Panc1 (cell line): Measurements from ENCODE around the gene ERC2.

Experiments used
- POLR2AphosphoS5 ChIP-seq: IDR thresholded peaks from 2 replicates; pipeline ENCODE4 v1.6.1; 2012; ENCODE audit warnings: mild to moderate bottlenecking, low read depth, low read length, moderate library complexity
- SIN3A ChIP-seq: IDR thresholded peaks from 2 replicates; pipeline ENCODE4 v1.6.1; 2012; ENCODE audit warnings: low read depth, mild to moderate bottlenecking, low read length, moderate library complexity, borderline replicate concordance; ENCODE audit not compliant: insufficient read depth
- TF ChIP-seq, protein P1 (sequence below): fragments of 450-650 bp; IDR thresholded peaks from 2 replicates; pipeline ENCODE4 v1.5.1; 2017; ENCODE audit warnings: mild to moderate bottlenecking
- TF ChIP-seq, protein P2 (sequence below), 2 experiments: IDR thresholded peaks; 2 replicates each; pipeline ENCODE4 v1.6.1; 2011 to 2012; ENCODE audit warnings: low read depth in 2 of 2, control low read depth in 1 of 2, low read length in 1 of 2, mild to moderate bottlenecking in 1 of 2, moderate library complexity in 1 of 2; ENCODE audit not compliant: insufficient read depth in 1 of 2

DNA sequence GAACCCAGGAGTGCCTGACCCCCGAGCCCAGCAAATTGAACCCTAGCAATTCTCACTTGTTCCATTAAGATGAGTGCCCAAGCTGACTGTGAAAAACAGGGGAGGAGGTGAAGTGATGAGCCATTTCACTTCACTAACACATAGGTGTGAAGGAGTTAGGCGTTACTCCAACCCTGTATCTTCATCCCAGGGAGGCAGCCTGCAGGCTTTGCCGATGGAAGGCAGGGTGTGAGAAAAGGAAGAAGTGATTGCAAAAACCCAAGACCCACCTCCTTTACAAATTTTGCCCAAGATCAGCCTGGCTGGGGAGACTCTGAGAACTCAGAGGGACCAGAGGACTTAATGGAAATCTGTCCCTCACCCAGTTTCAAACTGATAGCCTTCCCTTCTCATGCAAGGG is 851.5 kb downstream of the ERC2 start:
- TF ChIP-seq, protein P1, sequence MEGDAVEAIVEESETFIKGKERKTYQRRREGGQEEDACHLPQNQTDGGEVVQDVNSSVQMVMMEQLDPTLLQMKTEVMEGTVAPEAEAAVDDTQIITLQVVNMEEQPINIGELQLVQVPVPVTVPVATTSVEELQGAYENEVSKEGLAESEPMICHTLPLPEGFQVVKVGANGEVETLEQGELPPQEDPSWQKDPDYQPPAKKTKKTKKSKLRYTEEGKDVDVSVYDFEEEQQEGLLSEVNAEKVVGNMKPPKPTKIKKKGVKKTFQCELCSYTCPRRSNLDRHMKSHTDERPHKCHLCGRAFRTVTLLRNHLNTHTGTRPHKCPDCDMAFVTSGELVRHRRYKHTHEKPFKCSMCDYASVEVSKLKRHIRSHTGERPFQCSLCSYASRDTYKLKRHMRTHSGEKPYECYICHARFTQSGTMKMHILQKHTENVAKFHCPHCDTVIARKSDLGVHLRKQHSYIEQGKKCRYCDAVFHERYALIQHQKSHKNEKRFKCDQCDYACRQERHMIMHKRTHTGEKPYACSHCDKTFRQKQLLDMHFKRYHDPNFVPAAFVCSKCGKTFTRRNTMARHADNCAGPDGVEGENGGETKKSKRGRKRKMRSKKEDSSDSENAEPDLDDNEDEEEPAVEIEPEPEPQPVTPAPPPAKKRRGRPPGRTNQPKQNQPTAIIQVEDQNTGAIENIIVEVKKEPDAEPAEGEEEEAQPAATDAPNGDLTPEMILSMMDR: no peak
- TF ChIP-seq POLR2AphosphoS5 (no peak), SIN3A (no peak)
- TF ChIP-seq, protein P2, sequence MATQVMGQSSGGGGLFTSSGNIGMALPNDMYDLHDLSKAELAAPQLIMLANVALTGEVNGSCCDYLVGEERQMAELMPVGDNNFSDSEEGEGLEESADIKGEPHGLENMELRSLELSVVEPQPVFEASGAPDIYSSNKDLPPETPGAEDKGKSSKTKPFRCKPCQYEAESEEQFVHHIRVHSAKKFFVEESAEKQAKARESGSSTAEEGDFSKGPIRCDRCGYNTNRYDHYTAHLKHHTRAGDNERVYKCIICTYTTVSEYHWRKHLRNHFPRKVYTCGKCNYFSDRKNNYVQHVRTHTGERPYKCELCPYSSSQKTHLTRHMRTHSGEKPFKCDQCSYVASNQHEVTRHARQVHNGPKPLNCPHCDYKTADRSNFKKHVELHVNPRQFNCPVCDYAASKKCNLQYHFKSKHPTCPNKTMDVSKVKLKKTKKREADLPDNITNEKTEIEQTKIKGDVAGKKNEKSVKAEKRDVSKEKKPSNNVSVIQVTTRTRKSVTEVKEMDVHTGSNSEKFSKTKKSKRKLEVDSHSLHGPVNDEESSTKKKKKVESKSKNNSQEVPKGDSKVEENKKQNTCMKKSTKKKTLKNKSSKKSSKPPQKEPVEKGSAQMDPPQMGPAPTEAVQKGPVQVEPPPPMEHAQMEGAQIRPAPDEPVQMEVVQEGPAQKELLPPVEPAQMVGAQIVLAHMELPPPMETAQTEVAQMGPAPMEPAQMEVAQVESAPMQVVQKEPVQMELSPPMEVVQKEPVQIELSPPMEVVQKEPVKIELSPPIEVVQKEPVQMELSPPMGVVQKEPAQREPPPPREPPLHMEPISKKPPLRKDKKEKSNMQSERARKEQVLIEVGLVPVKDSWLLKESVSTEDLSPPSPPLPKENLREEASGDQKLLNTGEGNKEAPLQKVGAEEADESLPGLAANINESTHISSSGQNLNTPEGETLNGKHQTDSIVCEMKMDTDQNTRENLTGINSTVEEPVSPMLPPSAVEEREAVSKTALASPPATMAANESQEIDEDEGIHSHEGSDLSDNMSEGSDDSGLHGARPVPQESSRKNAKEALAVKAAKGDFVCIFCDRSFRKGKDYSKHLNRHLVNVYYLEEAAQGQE (IDR thresholded peaks at IDR 0.05; ENCODE audit: insufficient read depth in 1 of 2, low read depth in 2 of 2, low read length in 1 of 2): no peak
